Measurements from ENCODE around the gene SDHB. TPM values are rescaled to one million over a fixed set of nuclear protein-coding genes. Genes with fewer than 3 reads are reported as not detected.

Gene SDHB
- total and polyA plus RNA-seq, 10 of the 15 experiments (the other 5 are each of a cell fraction or from before 2014, with no cell fraction given), result 101 to 319 (median 188) TPM

GRCh38 chr1:17008208-17008855 is 45.5 kb downstream of the SDHB start:
- CTCF ChIA-PET, result interaction anchor here (1.0 kb wide), 1 partner anchor 48 kb away, joined by 3 read pairs; no protein-coding TSS in a partner anchor
- Histone ChIP-seq H3K9me3 (replicated peaks; ENCODE audit: control insufficient read depth, insufficient read depth, low read length) (no peaks in the 10 kb centered on the region), H3K27ac (ENCODE audit: control insufficient read depth, insufficient read depth) (no peak overlapping the region), H3K4me1 (ENCODE audit: control insufficient read depth, insufficient read depth, low read length) (peaks cover 16% of the 10 kb centered on the region), H4K20me1 (ENCODE audit: control insufficient read depth, insufficient read depth) (no peaks in the 10 kb centered on the region), H3K4me2 (ENCODE audit: control insufficient read depth, insufficient read depth) (no peak overlapping the region), H3K79me2 (ENCODE audit: control insufficient read depth, insufficient read depth, low read length) (peaks cover 2% of the 10 kb centered on the region), H3K9ac (ENCODE audit: control insufficient read depth, insufficient read depth, low read length) (no peak overlapping the region), H3K36me3 (ENCODE audit: control insufficient read depth in 2 of 2, insufficient read depth in 2 of 2, low read length in 1 of 2) (no peaks in the 10 kb centered on the region; a peak in 2 of 4 replicates), H3K27me3 (replicated peaks in 1 of 2; ENCODE audit: control insufficient read depth in 2 of 2, insufficient read depth in 2 of 2, low read length in 1 of 2) (no peaks in the 10 kb centered on the region), H3K4me3 (no peak overlapping the region), H2AFZ (ENCODE audit: control insufficient read depth, low read depth, low read length) (no peak overlapping the region)
- ATAC-seq, result no peak
- POLR2A ChIA-PET, result interaction anchor here (0.6 kb wide), 1 partner anchor 204 kb away, joined by 3 read pairs; no protein-coding TSS in a partner anchor
- SMC1A ChIA-PET (ENCODE audit: uncharacterized antibody, unreplicated experiment), result interaction anchor here (1.3 to 2.4 kb wide), 2 partner anchors 10 to 38 kb away, joined by 3 to 7 read pairs; no protein-coding TSS in a partner anchor
- no peak for DNase-seq (ENCODE audit: low read depth, low spot score)
- FAIRE-seq, result no peak
- WGBS (ENCODE audit: insufficient coverage, insufficient replicate concordance, low lambda C conversion rate, missing lambda C conversion rate), result 83% methylated on average over 15 of the region's 15 CpGs
- in situ Hi-C loops (cut with MboI), result no loop called here
- intact Hi-C loops (cut with micrococcal nuclease; ENCODE audit: unreplicated experiment), result no loop called here
- RAD21 ChIA-PET (ENCODE audit: unreplicated experiment), result interaction anchor here (1.4 kb wide), 1 partner anchor 37 kb away, joined by 3 read pairs; no protein-coding TSS in a partner anchor
- no TSS peak for BruUV-seq (replicated peaks)
- TF ChIP-seq PBX3 (IDR thresholded peaks at IDR 0.05; ENCODE audit: insufficient replicate concordance, low read depth, low read length) (no peak), ASH2L (IDR thresholded peaks at IDR 0.05; ENCODE audit: borderline replicate concordance, low read depth) (no peak), BACH1 (IDR thresholded peaks at IDR 0.05; ENCODE audit: borderline replicate concordance) (no peak), SMAD1 (IDR thresholded peaks at IDR 0.05; ENCODE audit: low read depth, partially characterized antibody) (no peak), TCF3 (IDR thresholded peaks at IDR 0.05; ENCODE audit: borderline replicate concordance, insufficient read depth, low read depth, low read length) (no peak), E4F1 (IDR thresholded peaks at IDR 0.05; ENCODE audit: borderline replicate concordance, partially characterized antibody) (no peak), MEF2B (IDR thresholded peaks at IDR 0.05; ENCODE audit: partially characterized antibody, poor library complexity, severe bottlenecking) (no peak), SMC3 (IDR thresholded peaks at IDR 0.05; ENCODE audit: borderline replicate concordance, low read length) (no peak), PKNOX1 (IDR thresholded peaks at IDR 0.05) (no peak), SIX5 (IDR thresholded peaks at IDR 0.05; ENCODE audit: low read depth, low read length, severe bottlenecking) (no peak), PAX8 (IDR thresholded peaks at IDR 0.05) (no peak), NFYA (IDR thresholded peaks at IDR 0.05; ENCODE audit: borderline replicate concordance, low read depth, low read length) (no peak), MEF2A (IDR thresholded peaks at IDR 0.05; ENCODE audit: insufficient read depth, low read depth, low read length) (no peak), MAX (IDR thresholded peaks at IDR 0.05; ENCODE audit: low read depth, low read length) (no peak), ATF3 (IDR thresholded peaks at IDR 0.05; ENCODE audit: borderline replicate concordance, extremely low read depth, low read depth, low read length) (no peak), ZZZ3 (IDR thresholded peaks at IDR 0.05; ENCODE audit: control insufficient read depth, insufficient read length, low read depth) (no peak), JUND (IDR thresholded peaks at IDR 0.05; ENCODE audit: low read depth, low read length) (no peak)

Measured in GM12878 (cell line).